Caco-2 (cell line): ENCODE results near the gene TXNDC12. TPM values are rescaled to one million over a fixed set of nuclear protein-coding genes. Genes with fewer than 3 reads are reported as not detected.
A peak's percentile ranks its signal among the peaks of the same experiment; 100 is the strongest.

Experiments
- BruUV-seq: library from RNA; stranded (reverse); fragments of 400-500 nt; replicated peaks from 2 replicates; lab custom pipeline; 2021; lab: Mats Ljungman, UMichigan
- CTCF ChIA-PET: fragments of 300-600 bp; sonication (Branson Sonifier 250); formaldehyde crosslinking; loops from one replicate; lab custom pipeline; 2022; ENCODE audit warnings: antibody characterized with exemption; lab: Charles Lee
- POLR2A ChIA-PET: fragments of 300-600 bp; sonication (Branson Sonifier 250); formaldehyde crosslinking; loops from one replicate; lab custom pipeline; 2022; ENCODE audit warnings: antibody characterized with exemption; lab: Charles Lee
- DNase-seq, 2 experiments: peaks; one replicate each; pipeline versions ENCODE4 v3.0.0 to v3.0.0-alpha.2; 2020 to 2022
- H3K27me3 ChIP-seq: replicated peaks from 2 replicates; pipeline ENCODE4 v1.6.0; 2011; ENCODE audit warnings: low read length; ENCODE audit not compliant: control insufficient read depth, insufficient read depth
- H3K36me3 ChIP-seq: 2 replicates; pipeline ENCODE4 v1.5.1; 2011; ENCODE audit warnings: low read length; ENCODE audit not compliant: control insufficient read depth, insufficient read depth
- H3K4me1 ChIP-seq: fragments of 250-450 bp; sonication (Bioruptor Pico); 2 replicates; pipeline ENCODE4 v1.5.1; 2020; ENCODE audit warnings: mild to moderate bottlenecking
- H3K4me3 ChIP-seq: 2 replicates; pipeline ENCODE4 v1.5.1; 2011; ENCODE audit warnings: low read depth, mild to moderate bottlenecking, control low read depth, low read length
- H3K9me3 ChIP-seq: fragments of 250-450 bp; sonication (Bioruptor Pico); 2 replicates; pipeline ENCODE4 v1.5.1; 2020; ENCODE audit warnings: mild to moderate bottlenecking, moderate library complexity
- H3K27ac Mint-ChIP-seq: one replicate; pipeline ENCODE4 v1.8.0; 2022; ENCODE audit warnings: mixed read lengths; ENCODE audit not compliant: unreplicated experiment
- H3K27me3 Mint-ChIP-seq: one replicate; pipeline ENCODE4 v1.8.0; 2022; ENCODE audit warnings: mixed read lengths; ENCODE audit not compliant: insufficient read depth, unreplicated experiment
- H3K36me3 Mint-ChIP-seq: one replicate; pipeline ENCODE4 v1.8.0; 2022; ENCODE audit warnings: mild to moderate bottlenecking, mixed read lengths; ENCODE audit not compliant: insufficient read depth, unreplicated experiment
- H3K4me1 Mint-ChIP-seq: one replicate; pipeline ENCODE4 v1.8.0; 2022; ENCODE audit warnings: low read depth, mixed read lengths; ENCODE audit not compliant: unreplicated experiment
- H3K4me3 Mint-ChIP-seq: one replicate; pipeline ENCODE4 v1.8.0; 2022; ENCODE audit warnings: mild to moderate bottlenecking, moderate library complexity, mixed read lengths; ENCODE audit not compliant: unreplicated experiment
- H3K9me3 Mint-ChIP-seq: one replicate; pipeline ENCODE4 v1.8.0; 2022; ENCODE audit warnings: mixed read lengths; ENCODE audit not compliant: unreplicated experiment
- intact Hi-C: fragments of 100-400 bp; cut with micrococcal nuclease; formaldehyde crosslinking; loops from one replicate; pipeline ENCODE4 v1.10.0; 2022; ENCODE audit not compliant: unreplicated experiment
- total RNA-seq: library from RNA; stranded (reverse); gene quantifications from 2 replicates; pipeline ENCODE4 v1.2.3, GENCODE V29; 2022
- TF ChIP-seq, protein P1 (sequence below), 2 experiments: fragments of 200-600 bp in 1 of 2; IDR thresholded peaks; 1 replicate in 1 of 2; 2 replicates in 1 of 2; pipeline versions ENCODE4 v1.5.1 to v1.8.0; 2011 to 2022; ENCODE audit warnings: antibody characterized with exemption in 1 of 2, control low read depth in 1 of 2, inconsistent platforms in 1 of 2, low read depth in 1 of 2, low read length in 1 of 2, mild to moderate bottlenecking in 1 of 2, moderate library complexity in 1 of 2; ENCODE audit not compliant: insufficient read depth in 1 of 2, severe bottlenecking in 1 of 2, unreplicated experiment in 1 of 2

TXNDC12 gene
- total RNA-seq, 1 experiment from 2014 or later, result 61.1 TPM

DNA sequence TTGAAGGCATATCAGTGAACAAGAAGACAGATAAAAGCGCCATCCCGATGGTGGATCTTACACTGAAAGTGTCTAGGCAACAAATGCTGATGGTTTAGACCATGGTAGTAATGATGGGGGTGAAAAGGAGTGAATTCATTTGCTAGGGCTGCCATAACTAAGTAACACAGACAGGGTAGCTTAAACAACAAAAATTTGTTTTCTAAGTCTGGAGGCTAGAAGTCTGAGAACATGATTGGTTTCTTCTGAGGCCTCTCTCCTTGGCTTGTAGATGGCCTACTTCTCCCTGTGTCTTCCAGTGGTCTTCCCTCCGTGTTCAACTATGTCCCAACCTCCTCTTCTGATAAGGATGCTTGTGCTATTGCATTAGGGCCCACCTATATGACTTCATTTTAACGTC, 51.1 kb downstream of the TXNDC12 start:
- no TSS peak for BruUV-seq
- intact Hi-C loops, result no loop called here
- no peaks in the 10 kb centered on the region for H3K36me3 ChIP-seq

DNA sequence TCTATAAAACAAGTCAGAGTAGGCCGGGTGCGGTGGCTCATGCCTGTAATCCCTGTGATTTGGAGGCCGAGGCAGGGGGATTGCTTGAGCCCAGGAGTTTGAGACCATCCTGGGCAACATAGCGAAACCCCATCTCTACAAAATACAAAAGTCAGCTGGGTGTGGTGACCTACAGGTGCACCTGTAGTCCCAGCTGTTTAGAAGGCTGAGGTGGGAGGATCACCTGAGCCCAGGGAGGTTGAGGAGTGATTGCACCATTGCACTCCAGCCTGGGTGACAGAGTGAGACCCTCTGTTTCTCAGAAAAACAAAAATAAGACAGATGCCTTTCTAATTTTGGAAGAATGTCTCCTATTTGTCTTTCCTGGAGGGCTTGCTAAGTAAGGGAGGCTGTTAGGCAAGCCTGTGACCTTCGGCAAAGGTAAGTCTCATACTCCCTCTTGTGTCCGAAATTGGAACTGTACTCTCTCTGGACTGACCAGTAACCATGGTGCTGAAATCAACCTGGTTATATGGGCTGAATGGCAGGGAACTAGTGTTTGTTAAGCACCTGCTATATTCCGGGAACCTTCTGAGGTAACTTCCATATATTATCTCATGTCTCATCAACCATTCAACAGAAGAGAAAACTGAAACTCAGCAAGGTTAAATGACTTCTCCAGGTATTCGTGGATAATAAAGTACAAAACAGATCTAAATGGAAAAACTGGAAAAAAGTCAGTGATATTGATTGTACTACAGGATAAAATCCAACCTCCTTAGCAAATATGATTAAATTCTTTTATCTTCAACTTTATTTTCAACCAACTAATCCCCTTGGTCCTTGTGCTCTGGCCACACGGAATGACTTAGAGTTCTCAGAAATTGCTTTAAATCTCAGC, 52.7 kb downstream of the TXNDC12 start:
- Histone ChIP-seq H3K4me1 (peaks cover 18% of the 10 kb centered on the region), H3K27me3 (no peaks in the 10 kb centered on the region), H3K36me3 (no peaks in the 10 kb centered on the region), H3K9me3 (no peaks in the 10 kb centered on the region), H3K4me3 (no peak overlapping the region)
- DNase-seq, result peak; percentile 69 to 90
- H3K4me3 Mint-ChIP-seq, result no peak overlapping the region
- TF ChIP-seq, protein P1, sequence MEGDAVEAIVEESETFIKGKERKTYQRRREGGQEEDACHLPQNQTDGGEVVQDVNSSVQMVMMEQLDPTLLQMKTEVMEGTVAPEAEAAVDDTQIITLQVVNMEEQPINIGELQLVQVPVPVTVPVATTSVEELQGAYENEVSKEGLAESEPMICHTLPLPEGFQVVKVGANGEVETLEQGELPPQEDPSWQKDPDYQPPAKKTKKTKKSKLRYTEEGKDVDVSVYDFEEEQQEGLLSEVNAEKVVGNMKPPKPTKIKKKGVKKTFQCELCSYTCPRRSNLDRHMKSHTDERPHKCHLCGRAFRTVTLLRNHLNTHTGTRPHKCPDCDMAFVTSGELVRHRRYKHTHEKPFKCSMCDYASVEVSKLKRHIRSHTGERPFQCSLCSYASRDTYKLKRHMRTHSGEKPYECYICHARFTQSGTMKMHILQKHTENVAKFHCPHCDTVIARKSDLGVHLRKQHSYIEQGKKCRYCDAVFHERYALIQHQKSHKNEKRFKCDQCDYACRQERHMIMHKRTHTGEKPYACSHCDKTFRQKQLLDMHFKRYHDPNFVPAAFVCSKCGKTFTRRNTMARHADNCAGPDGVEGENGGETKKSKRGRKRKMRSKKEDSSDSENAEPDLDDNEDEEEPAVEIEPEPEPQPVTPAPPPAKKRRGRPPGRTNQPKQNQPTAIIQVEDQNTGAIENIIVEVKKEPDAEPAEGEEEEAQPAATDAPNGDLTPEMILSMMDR (IDR thresholded peaks at IDR 0.05; ENCODE audit: insufficient read depth in 1 of 2, low read depth in 1 of 2, low read length in 1 of 2, severe bottlenecking in 1 of 2, unreplicated experiment in 1 of 2), result peak; percentile 63 to 89
- no peaks in the 10 kb centered on the region for H3K9me3 Mint-ChIP-seq
- peak overlapping the region; percentile 6 for H3K27ac Mint-ChIP-seq
- BruUV-seq, result no TSS peak
- peaks cover 7% of the 10 kb centered on the region for H3K4me1 Mint-ChIP-seq
- ChIA-PET CTCF (interaction anchor here (1.0 kb wide), 1 partner anchor 105 kb away, joined by 5 read pairs; no protein-coding TSS in a partner anchor), POLR2A (no interaction called here)
- intact Hi-C loops, result loop anchor here (1.0 kb wide), 1 partner anchor 105 kb away; no protein-coding TSS in a partner anchor
- no peaks in the 10 kb centered on the region for H3K27me3 Mint-ChIP-seq
- no peaks in the 10 kb centered on the region for H3K36me3 Mint-ChIP-seq

More for the DNA sequence above, 51.1 kb downstream of the TXNDC12 start:
- H3K9me3 ChIP-seq, result no peaks in the 10 kb centered on the region
- Mint-ChIP-seq H3K9me3 (no peaks in the 10 kb centered on the region), H3K36me3 (no peaks in the 10 kb centered on the region), H3K27ac (no peak overlapping the region), H3K4me1 (peaks cover 12% of the 10 kb centered on the region), H3K4me3 (no peak overlapping the region), H3K27me3 (no peaks in the 10 kb centered on the region)
- H3K4me1 ChIP-seq, result peaks cover 28% of the 10 kb centered on the region
- TF ChIP-seq, protein P1 (IDR thresholded peaks at IDR 0.05; ENCODE audit: insufficient read depth in 1 of 2, low read depth in 1 of 2, low read length in 1 of 2, severe bottlenecking in 1 of 2, unreplicated experiment in 1 of 2), result no peak
- ChIA-PET CTCF (interaction anchor here (0.7 kb wide), 1 partner anchor 108 kb away, joined by 4 read pairs; no protein-coding TSS in a partner anchor), POLR2A (no interaction called here)
- DNase-seq, result no peak
- H3K4me3 ChIP-seq, result no peak overlapping the region
- no peaks in the 10 kb centered on the region for H3K27me3 ChIP-seq

DNA sequence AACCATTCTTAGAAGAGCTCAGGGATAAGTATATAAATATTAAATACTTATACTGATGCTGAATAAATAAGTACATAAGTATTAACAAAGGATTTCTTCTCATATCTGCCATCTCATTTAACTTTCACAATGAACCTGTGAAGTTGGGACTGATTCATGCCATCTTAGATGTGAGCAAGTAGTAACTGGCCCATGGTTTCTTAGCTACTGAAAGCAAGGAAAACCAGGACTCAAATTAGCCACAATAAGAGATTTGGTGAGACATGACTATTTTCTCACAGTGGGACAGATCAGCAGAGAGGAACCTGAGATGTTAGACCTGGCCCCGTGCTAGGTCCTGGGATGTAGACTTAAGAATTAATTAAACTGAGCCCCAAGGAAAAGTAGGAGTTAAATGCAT, 56.3 kb downstream of the TXNDC12 start:
- TF ChIP-seq, protein P1 (IDR thresholded peaks at IDR 0.05; ENCODE audit: insufficient read depth in 1 of 2, low read depth in 1 of 2, low read length in 1 of 2, severe bottlenecking in 1 of 2, unreplicated experiment in 1 of 2), result no peak
- no TSS peak for BruUV-seq
- DNase-seq, result no peak
- H3K27me3 ChIP-seq, result no peaks in the 10 kb centered on the region
- H3K4me3 ChIP-seq, result no peak overlapping the region
- H3K36me3 ChIP-seq, result no peaks in the 10 kb centered on the region
- ChIA-PET POLR2A (no interaction called here), CTCF (no interaction called here)
- no peaks in the 10 kb centered on the region for H3K36me3 Mint-ChIP-seq
- no peak overlapping the region for H3K27ac Mint-ChIP-seq
- intact Hi-C loops, result loop anchor here (5.0 kb wide), 1 partner anchor 191 kb away; no protein-coding TSS in a partner anchor
- H3K9me3 ChIP-seq, result no peaks in the 10 kb centered on the region
- H3K9me3 Mint-ChIP-seq, result no peaks in the 10 kb centered on the region
- H3K27me3 Mint-ChIP-seq, result no peaks in the 10 kb centered on the region
- H3K4me1 Mint-ChIP-seq, result no peaks in the 10 kb centered on the region
- H3K4me3 Mint-ChIP-seq, result no peak overlapping the region
- no peaks in the 10 kb centered on the region for H3K4me1 ChIP-seq
